Measurements from ENCODE around the gene HK2.
A peak's percentile ranks its signal among the peaks of the same experiment; 100 is the strongest.
"Not testable (repeated sequence)": the region's sequence is repeated elsewhere in the genome, so short reads cannot be mapped to it uniquely, and the experiment has no call there.

Gene HK2

DNA sequence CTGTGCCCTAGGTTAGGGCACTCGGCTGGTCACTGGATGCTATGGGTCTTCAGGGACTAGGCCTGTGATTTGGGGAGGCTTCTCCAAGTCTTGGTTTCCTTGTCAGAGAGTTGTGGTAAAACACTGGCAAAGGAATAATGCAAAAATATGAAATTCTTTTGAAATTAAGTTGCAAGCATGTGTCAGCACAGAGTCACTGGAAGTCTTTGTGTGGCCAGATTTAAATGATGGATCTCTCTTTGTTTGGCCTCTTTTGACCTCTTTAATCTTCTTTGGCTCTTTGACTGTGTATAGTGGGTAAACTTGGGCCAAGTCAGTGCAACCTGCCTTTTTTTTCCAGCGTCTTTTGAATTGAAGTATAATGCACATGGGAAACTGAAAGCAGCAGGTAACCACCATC lies 12.1 kb downstream of the HK2 start:
- Histone ChIP-seq H3K27me3 (no peaks in the 10 kb centered on the region), H3K4me3 (no peak overlapping the region), H3K27ac (peak overlapping the region; percentile 32; the same call in 1 of the 2 replicates), H3K36me3 (peaks cover 65% of the 10 kb centered on the region), H4K20me1 (peaks cover 100% of the 10 kb centered on the region), H3K9ac (no peak overlapping the region), H3K4me1 (peaks cover 100% of the 10 kb centered on the region), H3K9me3 (no peaks in the 10 kb centered on the region), H3K4me2 (peak overlapping the region; percentile 93)
- TF ChIP-seq Cebpa-rat (IDR thresholded peaks at IDR 0.05): no peak

DNA sequence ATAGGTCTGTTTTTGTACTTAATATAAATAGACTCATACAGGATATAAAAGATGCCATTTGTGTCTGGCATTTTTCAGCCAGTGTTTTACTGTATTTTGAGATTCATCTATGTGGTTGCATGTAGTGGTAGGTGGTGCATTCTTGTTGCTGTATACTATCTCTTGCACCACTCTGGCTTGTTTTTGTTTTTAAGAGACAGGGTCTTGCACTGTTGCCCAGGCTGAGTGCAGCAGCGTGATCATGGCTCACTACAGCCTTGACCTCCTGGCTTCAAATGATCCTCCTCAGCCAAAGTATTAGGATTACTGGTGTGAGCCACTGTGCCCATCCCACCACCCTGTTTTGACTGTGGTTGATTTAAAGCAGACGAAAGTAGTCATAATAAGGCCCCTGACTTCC lies 12.6 kb downstream of the HK2 start:
- H3K4me2 ChIP-seq: peak overlapping the region; percentile 93; the same call in 1 of the 2 replicates
- no peak overlapping the region for H3K4me3 ChIP-seq
- H3K27ac ChIP-seq: no peak overlapping the region
- H3K9ac ChIP-seq: no peak overlapping the region
- H3K4me1 ChIP-seq: peaks cover 96% of the 10 kb centered on the region
- no peak for TF ChIP-seq Cebpa-rat (IDR thresholded peaks at IDR 0.05)
- H4K20me1 ChIP-seq: peaks cover 100% of the 10 kb centered on the region
- no peaks in the 10 kb centered on the region for H3K27me3 ChIP-seq
- no peaks in the 10 kb centered on the region for H3K9me3 ChIP-seq
- peaks cover 66% of the 10 kb centered on the region for H3K36me3 ChIP-seq

DNA sequence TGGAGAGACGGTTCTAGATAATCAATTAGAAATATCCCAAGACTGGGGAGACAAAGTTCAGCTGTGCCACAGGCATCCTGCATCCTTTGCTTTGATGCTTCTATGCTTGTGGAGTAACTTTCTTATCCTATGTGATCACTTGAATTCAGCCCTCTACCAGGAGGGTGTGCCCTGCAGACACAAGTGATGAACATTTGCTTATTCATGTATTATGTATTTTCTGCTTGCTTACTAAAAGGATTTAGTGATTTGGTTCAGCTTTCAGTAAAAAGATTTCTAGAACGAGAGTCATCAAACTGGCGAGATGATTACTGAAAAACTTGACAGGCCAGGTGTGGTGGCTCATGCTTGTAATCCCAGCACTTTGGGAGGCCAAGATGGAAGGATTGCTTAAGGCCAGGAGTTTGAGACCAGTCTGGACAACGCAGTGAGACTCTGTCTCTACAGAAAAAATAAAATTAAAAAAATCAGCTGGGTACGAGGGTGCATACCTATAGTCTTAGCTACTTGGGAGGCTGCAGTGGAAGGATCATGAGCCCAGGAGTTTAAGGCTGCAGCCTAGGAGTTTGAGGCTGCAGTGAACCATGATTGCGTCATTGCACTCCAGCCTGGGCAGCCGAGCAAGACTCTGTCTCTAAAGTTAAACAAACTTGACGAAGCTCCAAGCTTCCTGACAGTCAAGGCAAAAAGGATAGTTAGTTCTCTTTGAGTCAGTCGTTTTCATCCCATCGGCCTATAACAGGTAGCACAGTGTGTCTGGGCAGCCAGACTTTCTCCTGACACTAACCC lies 13.3 kb downstream of the HK2 start:
- 0 out of 2 replicates have a peak overlapping the region, but pooled peaks have one; percentile 29 for H3K27ac ChIP-seq
- H3K4me1 ChIP-seq: peaks cover 88% of the 10 kb centered on the region
- H3K27me3 ChIP-seq: no peaks in the 10 kb centered on the region
- no peaks in the 10 kb centered on the region for H3K9me3 ChIP-seq
- no peak overlapping the region for H3K9ac ChIP-seq
- TF ChIP-seq Cebpa-rat (IDR thresholded peaks at IDR 0.05): peak; percentile 73; the same call in 1 of the 2 replicates
- H3K36me3 ChIP-seq: peaks cover 67% of the 10 kb centered on the region
- H3K4me2 ChIP-seq: peak overlapping the region; percentile 93; the same call in 1 of the 2 replicates
- peaks cover 100% of the 10 kb centered on the region for H4K20me1 ChIP-seq
- no peak overlapping the region for H3K4me3 ChIP-seq

DNA sequence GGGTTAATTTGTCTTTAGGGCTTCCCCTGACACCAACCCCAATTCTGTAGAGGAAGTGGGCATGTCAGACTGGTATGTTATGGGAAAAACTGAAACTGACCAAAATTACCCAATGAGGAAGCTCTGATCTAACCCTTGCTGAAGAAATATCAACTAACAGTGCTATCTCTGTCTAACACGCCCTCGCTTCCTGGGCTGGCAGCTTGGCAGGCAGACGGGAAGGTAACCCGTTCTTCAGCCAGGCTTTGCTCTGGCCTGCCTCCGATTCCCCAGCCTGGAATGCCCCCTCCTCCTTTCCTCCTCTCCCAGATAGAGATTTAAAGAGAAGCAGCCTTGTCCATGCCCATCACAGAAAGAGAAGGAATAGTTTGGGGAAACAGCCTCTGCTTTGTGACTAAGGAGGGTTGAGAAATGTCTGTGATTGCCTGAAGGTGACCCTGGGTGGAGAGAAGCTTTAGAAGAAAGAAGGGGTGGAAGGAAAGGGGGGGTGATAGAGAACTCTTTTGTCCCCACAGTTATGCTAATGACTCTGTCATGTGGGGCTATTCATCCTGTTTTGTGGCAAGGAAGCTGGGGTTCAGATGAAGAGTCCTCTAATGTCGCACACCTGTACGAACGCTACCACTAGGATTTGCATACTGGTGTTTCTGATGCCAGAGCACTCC lies 15.4 kb downstream of the HK2 start:
- no peaks in the 10 kb centered on the region for H3K27me3 ChIP-seq
- H3K36me3 ChIP-seq: peaks cover 74% of the 10 kb centered on the region
- H4K20me1 ChIP-seq: peaks cover 100% of the 10 kb centered on the region
- H3K4me3 ChIP-seq: no peak overlapping the region
- H3K4me1 ChIP-seq: peaks cover 67% of the 10 kb centered on the region
- H3K9ac ChIP-seq: peak overlapping the region; percentile 55
- H3K27ac ChIP-seq: peak overlapping the region; percentile 71
- H3K4me2 ChIP-seq: peak overlapping the region; percentile 93
- H3K9me3 ChIP-seq: no peaks in the 10 kb centered on the region
- TF ChIP-seq Cebpa-rat (IDR thresholded peaks at IDR 0.05): no peak

DNA sequence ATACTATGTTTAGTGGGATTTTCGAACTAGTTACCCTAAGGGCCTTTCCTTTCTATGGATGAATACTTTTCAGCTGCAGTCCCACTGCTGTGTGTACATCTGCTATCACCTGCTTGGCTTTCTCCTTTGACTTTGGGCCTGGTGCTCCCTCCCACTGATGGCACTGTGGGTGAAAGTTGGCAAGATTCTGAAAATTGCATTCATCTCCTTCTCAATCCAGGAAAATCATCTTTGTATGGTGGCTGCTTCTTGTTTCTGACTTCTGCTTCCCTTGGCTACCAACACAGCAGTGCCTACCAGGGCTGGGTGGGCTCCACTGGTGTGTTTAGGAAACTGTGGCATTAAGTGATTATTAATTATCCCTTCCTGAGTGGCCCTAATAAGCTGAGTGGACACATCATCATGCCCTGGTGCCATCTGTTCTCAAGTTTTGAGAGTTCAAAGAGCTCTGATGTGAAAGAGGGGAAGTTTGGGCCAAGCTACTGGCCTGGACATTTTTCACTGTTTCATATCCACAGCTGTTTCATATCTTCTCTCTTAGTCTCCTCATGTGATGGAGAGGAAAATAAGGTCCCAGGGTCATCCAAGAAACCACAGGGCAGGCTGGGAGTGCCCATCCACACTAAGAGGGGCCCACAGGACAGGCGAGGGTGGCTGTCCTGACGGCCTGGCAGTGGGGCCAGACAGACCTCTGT lies 16.7 kb downstream of the HK2 start:
- H3K27me3 ChIP-seq: no peaks in the 10 kb centered on the region
- H3K9me3 ChIP-seq: no peaks in the 10 kb centered on the region
- H3K4me1 ChIP-seq: peaks cover 59% of the 10 kb centered on the region
- no peak for TF ChIP-seq Cebpa-rat (IDR thresholded peaks at IDR 0.05)
- peak overlapping the region; percentile 31; the same call in 1 of the 2 replicates for H3K27ac ChIP-seq
- no peak overlapping the region for H3K9ac ChIP-seq
- peak overlapping the region; percentile 93; the same call in 1 of the 2 replicates for H3K4me2 ChIP-seq
- H3K36me3 ChIP-seq: peaks cover 75% of the 10 kb centered on the region
- peaks cover 100% of the 10 kb centered on the region for H4K20me1 ChIP-seq
- H3K4me3 ChIP-seq: no peak overlapping the region

DNA sequence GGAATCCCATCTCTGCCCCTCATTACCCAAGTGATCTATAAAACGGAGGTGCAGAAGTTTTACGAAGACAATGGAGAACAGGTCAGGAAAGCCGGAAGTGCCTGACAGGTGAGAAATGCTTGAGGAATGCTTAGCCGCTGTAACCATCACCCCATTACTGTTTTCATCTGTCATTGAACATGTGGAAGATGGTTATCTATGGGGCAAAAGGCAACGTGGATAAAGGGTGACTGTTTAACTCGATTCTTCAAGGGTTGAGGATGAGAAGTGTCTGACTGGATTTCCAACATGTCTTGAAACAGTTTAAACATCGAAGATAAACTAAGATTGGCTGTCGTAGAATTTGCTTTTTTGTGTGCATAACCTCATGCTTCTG lies 17.3 kb downstream of the HK2 start:
- TF ChIP-seq Cebpa-rat (IDR thresholded peaks at IDR 0.05): no peak
- Histone ChIP-seq H3K27ac (peak overlapping the region; percentile 31; the same call in 1 of the 2 replicates), H3K4me3 (no peak overlapping the region), H3K27me3 (no peaks in the 10 kb centered on the region), H4K20me1 (peaks cover 100% of the 10 kb centered on the region), H3K9me3 (no peaks in the 10 kb centered on the region), H3K4me1 (peaks cover 54% of the 10 kb centered on the region), H3K4me2 (no peak overlapping the region), H3K9ac (no peak overlapping the region), H3K36me3 (peaks cover 75% of the 10 kb centered on the region)

DNA sequence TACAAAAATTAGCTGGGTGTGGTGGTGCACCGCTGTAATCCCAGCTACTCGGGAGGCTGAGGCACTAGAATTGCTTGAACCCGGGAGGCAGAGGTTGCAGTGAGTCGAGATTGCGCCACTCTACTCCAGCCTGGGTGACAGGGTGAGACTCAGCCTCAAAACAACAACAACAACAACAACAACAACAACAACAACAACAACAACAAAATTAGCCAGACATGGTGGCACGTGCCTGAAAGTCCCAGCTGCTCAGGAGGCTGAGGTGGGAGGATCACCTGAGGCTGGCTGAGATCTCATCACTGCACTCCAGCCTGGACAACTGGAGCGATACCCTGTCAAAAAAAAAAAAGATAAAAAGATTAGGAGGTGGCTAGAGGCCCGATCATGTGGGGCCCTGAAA lies 19.4 kb downstream of the HK2 start:
- H3K4me3 ChIP-seq, H3K9me3 ChIP-seq, H3K27me3 ChIP-seq, H3K27ac ChIP-seq, H3K4me2 ChIP-seq, H3K9ac ChIP-seq: not testable (repeated sequence)
- Histone ChIP-seq H4K20me1 (peaks cover 100% of the 10 kb centered on the region), H3K36me3 (peaks cover 82% of the 10 kb centered on the region), H3K4me1 (peaks cover 33% of the 10 kb centered on the region)

DNA sequence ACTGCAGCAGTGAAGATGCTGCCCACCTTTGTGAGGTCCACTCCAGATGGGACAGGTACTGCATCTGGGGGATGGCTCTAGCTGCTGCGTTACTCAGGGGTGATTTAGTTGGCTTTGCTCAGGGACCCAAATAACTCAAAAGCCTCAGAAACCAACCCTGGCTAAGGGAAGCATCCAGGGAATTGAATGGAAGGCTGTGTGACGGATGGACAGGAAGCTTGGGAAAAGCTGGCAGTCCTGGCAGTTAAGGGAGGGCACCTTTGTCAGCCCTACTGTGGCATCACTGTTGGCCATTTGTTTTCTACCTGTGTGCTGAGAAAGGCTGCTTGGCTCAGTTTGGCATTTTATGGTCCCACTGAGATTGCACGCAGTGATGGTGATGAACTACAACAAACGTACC lies 20.5 kb downstream of the HK2 start:
- H3K4me2 ChIP-seq: no peak overlapping the region
- H3K4me3 ChIP-seq: no peak overlapping the region
- no peaks in the 10 kb centered on the region for H3K27me3 ChIP-seq
- H3K27ac ChIP-seq: no peak overlapping the region
- H3K4me1 ChIP-seq: peaks cover 28% of the 10 kb centered on the region
- TF ChIP-seq Cebpa-rat (IDR thresholded peaks at IDR 0.05): no peak
- H3K9ac ChIP-seq: no peak overlapping the region
- peaks cover 100% of the 10 kb centered on the region for H4K20me1 ChIP-seq
- peaks cover 92% of the 10 kb centered on the region for H3K36me3 ChIP-seq
- no peaks in the 10 kb centered on the region for H3K9me3 ChIP-seq

DNA sequence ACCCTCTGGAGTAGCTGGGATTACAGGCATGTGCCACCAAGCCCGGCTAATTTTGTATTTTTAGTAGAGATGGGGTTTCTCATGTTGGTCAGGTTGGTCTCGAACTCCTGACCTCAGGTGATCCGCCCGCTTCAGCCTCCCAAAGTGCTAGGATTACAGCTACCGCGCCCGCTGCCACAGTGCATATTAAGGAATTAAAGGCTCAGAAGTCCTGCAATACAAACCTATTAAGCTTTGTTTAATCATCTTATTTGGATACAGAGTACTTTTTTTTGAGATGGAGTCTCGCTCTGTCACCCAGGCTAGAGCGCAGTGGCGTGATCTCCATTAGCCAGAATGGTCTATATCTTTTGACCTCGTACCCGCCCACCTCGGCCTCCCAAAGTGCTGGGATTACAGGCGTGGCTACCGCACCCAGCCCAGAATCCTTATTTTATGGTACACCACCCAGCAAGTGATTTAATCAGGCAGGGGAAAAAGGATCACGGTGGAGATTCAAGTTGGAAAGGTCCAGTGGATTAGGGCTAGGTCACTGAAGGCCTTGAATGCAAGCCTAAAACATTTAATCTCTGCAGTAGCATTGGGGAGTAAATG lies 21.3 kb downstream of the HK2 start:
- not testable (repeated sequence) for H3K27ac ChIP-seq, H3K4me3 ChIP-seq, H3K27me3 ChIP-seq, H3K4me2 ChIP-seq, H3K9ac ChIP-seq, H3K9me3 ChIP-seq
- peaks cover 99% of the 10 kb centered on the region for H3K36me3 ChIP-seq
- H3K4me1 ChIP-seq: peaks cover 19% of the 10 kb centered on the region
- H4K20me1 ChIP-seq: peaks cover 96% of the 10 kb centered on the region

All from BLaER1 (cell line).